Glomerular visceral epithelial cell (primary cell): ENCODE measurements around the gene KCNK2.

Experiments
- DNase-seq: peaks from one replicate; pipeline ENCODE4 v3.0.0-alpha.2; 2016; ENCODE audit errors: extremely low spot score

Gene KCNK2

GRCh38 chr1:215256936-215257679 lies 174.6 kb downstream of the KCNK2 start:
- no peak for DNase-seq

- DNase-seq, result no peak
These were observed 178.2 kb downstream of the KCNK2 start for GRCh38 chr1:215260711-215261110.

GRCh38 chr1:215262106-215262505 lies 179.6 kb downstream of the KCNK2 start:
- DNase-seq, result no peak

GRCh38 chr1:215263636-215264035 lies 181.1 kb downstream of the KCNK2 start:
- no peak for DNase-seq

- DNase-seq, result no peak
These were observed 182.1 kb downstream of the KCNK2 start for GRCh38 chr1:215264649-215265048.

- DNase-seq, result no peak
These were observed 185.0 kb downstream of the KCNK2 start for GRCh38 chr1:215267495-215267894.

- DNase-seq, result no peak
These were observed 187.4 kb downstream of the KCNK2 start for GRCh38 chr1:215269955-215270354.

GRCh38 chr1:215273838-215274516 lies 191.4 kb downstream of the KCNK2 start:
- peak; percentile 78 for DNase-seq

- DNase-seq, result no peak
These were observed 194.0 kb downstream of the KCNK2 start for GRCh38 chr1:215276582-215276981.

- no peak for DNase-seq
These were observed 195.0 kb downstream of the KCNK2 start for GRCh38 chr1:215277532-215277931.

- DNase-seq, result peak; percentile 8
These were observed 197.1 kb downstream of the KCNK2 start for GRCh38 chr1:215279682-215280081.

- peak; percentile 17 for DNase-seq
These were observed 200.0 kb downstream of the KCNK2 start for GRCh38 chr1:215282557-215282956.

- DNase-seq, result no peak
These were observed 202.7 kb downstream of the KCNK2 start for GRCh38 chr1:215285013-215285800.
